HCT116 (cell line): ENCODE results near the gene GP1BB. TPM values are rescaled to one million over a fixed set of nuclear protein-coding genes. Genes with fewer than 3 reads are reported as not detected.

Source experiments
- ATAC-seq: fragments of 200-7000 bp; cut with Tn5 transposase; 2 replicates; pipeline ENCODE4 v1.9.1; 2020; ENCODE audit warnings: mild to moderate bottlenecking, moderate library complexity
- BruUV-seq: library from RNA; stranded (reverse); fragments of 400-500 nt; replicated peaks from 2 replicates; lab custom pipeline; 2021; lab: Mats Ljungman, UMichigan
- CTCF ChIA-PET: fragments of 300-600 bp; sonication (Branson Sonifier 250); formaldehyde crosslinking; loops from one replicate; lab custom pipeline; 2021; ENCODE audit warnings: antibody characterized with exemption; lab: Charles Lee
- POLR2A ChIA-PET: fragments of 300-600, 350-600 bp; sonication (Branson Sonifier 250); formaldehyde crosslinking; loops from one replicate; lab custom pipeline; 2021; ENCODE audit warnings: antibody characterized with exemption; lab: Charles Lee
- RAD21 ChIA-PET, 2 experiments: fragments of 300-600 bp; sonication (Branson Sonifier 250); formaldehyde crosslinking; loops; one replicate each; lab custom pipeline; 2023; ENCODE audit warnings: low total read pairs in 2 of 2; ENCODE audit not compliant: uncharacterized antibody in 2 of 2, unreplicated experiment in 2 of 2, low non-redundant PET in 1 of 2; lab: Charles Lee
- DNase-seq: peaks from one replicate; pipeline ENCODE4 v3.0.0-alpha.2; 2010; ENCODE audit warnings: low read depth, low spot score
- H2AFZ ChIP-seq: fragments of 200-600 bp; shearing (Covaris generic), sonication (generic); 2 replicates; pipeline ENCODE4 v1.6.1; 2017; ENCODE audit warnings: low read depth, mixed run types, mixed read lengths, antibody characterized with exemption, low read length; ENCODE audit not compliant: poor library complexity, severe bottlenecking
- H3K27ac ChIP-seq: 2 replicates; pipeline ENCODE4 v1.5.1; 2012; ENCODE audit warnings: low read depth, low read length
- H3K27me3 ChIP-seq: fragments of 200-600 bp; sonication (generic); 2 replicates; pipeline ENCODE4 v1.6.1; 2016; ENCODE audit warnings: mixed run types, low read length, mixed read lengths; ENCODE audit not compliant: insufficient read depth
- H3K36me3 ChIP-seq, 2 experiments: fragments of 200-500 bp in 1 of 2; fragments of 200-600 bp in 1 of 2; sonication (Bioruptor generic) in 1 of 2; sonication (generic) in 1 of 2; 2 replicates each; pipeline versions ENCODE4 v1.5.1 to v1.6.1; 2014 to 2016; ENCODE audit warnings: low read length in 2 of 2, inconsistent platforms in 1 of 2, mixed read lengths in 1 of 2, mixed run types in 1 of 2; ENCODE audit not compliant: insufficient read depth in 2 of 2, control insufficient read depth in 1 of 2
- H3K4me1 ChIP-seq, 2 experiments: fragments of 200-600 bp in 1 of 2; sonication (generic) in 1 of 2; 2 replicates each; pipeline versions ENCODE4 v1.5.1 to v1.6.1; 2012 to 2017; ENCODE audit warnings: low read length in 2 of 2, inconsistent platforms in 1 of 2, mild to moderate bottlenecking in 1 of 2, mixed read lengths in 1 of 2, mixed run types in 1 of 2, moderate library complexity in 1 of 2; ENCODE audit not compliant: insufficient read depth in 2 of 2, control insufficient read depth in 1 of 2
- H3K4me2 ChIP-seq: fragments of 200-600 bp; sonication (generic); 2 replicates; pipeline ENCODE4 v1.6.1; 2017; ENCODE audit warnings: mixed run types, low read length, mixed read lengths
- H3K4me3 ChIP-seq, 2 experiments: fragments of 200-600 bp in 1 of 2; sonication (generic) in 1 of 2; replicated peaks in 1 of 2; 2 replicates each; pipeline ENCODE4 v1.5.1; 2011 to 2016; ENCODE audit warnings: low read length in 2 of 2, control low read depth in 1 of 2, low read depth in 1 of 2, mild to moderate bottlenecking in 1 of 2, mixed read lengths in 1 of 2, mixed run types in 1 of 2
- H3K79me2 ChIP-seq: fragments of 200-600 bp; sonication (generic); 2 replicates; pipeline ENCODE4 v1.6.1; 2017; ENCODE audit warnings: mild to moderate bottlenecking, mixed run types, low read length, moderate library complexity, mixed read lengths; ENCODE audit not compliant: insufficient read depth
- H3K9ac ChIP-seq: fragments of 200-600 bp; sonication (generic); 2 replicates; pipeline ENCODE4 v1.6.1; 2016; ENCODE audit warnings: low read length, mixed read lengths
- H3K9me2 ChIP-seq: fragments of 200-600 bp; sonication (generic), shearing (Covaris generic); 2 replicates; pipeline ENCODE4 v1.6.1; 2017; ENCODE audit warnings: mixed run types, mild to moderate bottlenecking, moderate library complexity; ENCODE audit not compliant: insufficient read depth
- H3K9me3 ChIP-seq, 2 experiments: fragments of 200-500 bp in 1 of 2; fragments of 200-600 bp in 1 of 2; sonication (Bioruptor generic) in 1 of 2; sonication (generic) in 1 of 2; 2 replicates each; pipeline ENCODE4 v1.6.1; 2014 to 2017; ENCODE audit warnings: low read length in 2 of 2, mixed read lengths in 2 of 2, inconsistent platforms in 1 of 2, low read depth in 1 of 2, mild to moderate bottlenecking in 1 of 2, mixed run types in 1 of 2, moderate library complexity in 1 of 2; ENCODE audit not compliant: control insufficient read depth in 1 of 2, insufficient read depth in 1 of 2
- H4K20me1 ChIP-seq: fragments of 200-600 bp; sonication (generic), shearing (Covaris generic); 2 replicates; pipeline ENCODE4 v1.6.1; 2017; ENCODE audit warnings: mixed run types, mild to moderate bottlenecking, moderate library complexity; ENCODE audit not compliant: insufficient read depth
- FOSL1 ChIP-seq: IDR thresholded peaks from 2 replicates; pipeline ENCODE4 v1.6.1; 2012; ENCODE audit warnings: low read depth
- JUND ChIP-seq: IDR thresholded peaks from 2 replicates; pipeline ENCODE4 v1.6.1; 2012
- POLR2A ChIP-seq: IDR thresholded peaks from 2 replicates; pipeline ENCODE4 v1.7.0; 2011; ENCODE audit warnings: borderline replicate concordance; ENCODE audit not compliant: insufficient read depth, insufficient read length; ENCODE audit errors: extremely low read depth
- RAD21 ChIP-seq: IDR thresholded peaks from 2 replicates; pipeline ENCODE4 v1.6.1; 2012; ENCODE audit warnings: low read depth, mild to moderate bottlenecking
- SIN3A ChIP-seq: IDR thresholded peaks from 2 replicates; pipeline ENCODE4 v1.6.1; 2012; ENCODE audit warnings: low read depth
- TCF7L2 ChIP-seq: IDR thresholded peaks from 2 replicates; pipeline ENCODE4 v1.7.0; 2011; ENCODE audit warnings: borderline replicate concordance, inconsistent platforms; ENCODE audit not compliant: insufficient read depth, insufficient read length; ENCODE audit errors: extremely low read depth
- intact Hi-C: fragments of 100-400 bp; cut with micrococcal nuclease; formaldehyde crosslinking; loops from 2 replicates; pipeline ENCODE4 v1.10.0; 2022
- total RNA-seq: library from RNA; stranded (reverse); gene quantifications from one replicate; pipeline ENCODE4 v1.2.1, GENCODE V29; 2021; ENCODE audit not compliant: unreplicated experiment
- TF ChIP-seq, protein P1 (sequence below): IDR thresholded peaks from 2 replicates; pipeline ENCODE4 v1.6.1; 2011; ENCODE audit warnings: mild to moderate bottlenecking, low read length, moderate library complexity; ENCODE audit not compliant: insufficient replicate concordance; ENCODE audit errors: extremely low read depth

GP1BB gene
- total RNA-seq, 1 experiment from 2014 or later: 4.8 TPM

DNA sequence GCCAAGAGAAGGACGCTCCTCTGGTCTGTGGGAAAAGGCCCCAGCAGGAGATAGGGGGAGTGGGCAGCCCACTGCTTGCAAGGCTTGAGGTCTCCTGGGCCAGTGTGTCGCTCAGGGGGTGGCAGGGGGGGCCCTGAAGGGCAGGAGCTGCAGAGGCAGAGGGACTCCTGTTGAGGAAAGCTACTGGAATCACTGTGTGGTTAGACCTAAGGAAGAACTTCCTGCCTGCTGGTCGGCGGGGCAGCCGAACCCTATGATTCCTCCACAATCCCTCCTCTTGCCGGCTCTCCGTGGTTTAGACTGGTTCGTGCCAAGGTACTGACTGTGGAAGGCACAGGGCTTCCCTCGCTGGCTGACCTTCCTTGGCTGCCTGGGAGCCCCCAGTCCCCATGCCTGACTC is 6.2 kb downstream of the GP1BB start:
- Histone ChIP-seq H3K27ac (no peak overlapping the region), H2AFZ (no peak overlapping the region), H3K4me2 (no peak overlapping the region), H3K4me1 (peaks cover 0 to 12% of the 10 kb centered on the region in 2 experiments; a peak in 2 of 4 replicates), H3K27me3 (no peaks in the 10 kb centered on the region), H3K9ac (no peak overlapping the region), H3K36me3 (no peaks in the 10 kb centered on the region), H3K9me3 (no peaks in the 10 kb centered on the region), H3K9me2 (no peaks in the 10 kb centered on the region), H3K79me2 (no peaks in the 10 kb centered on the region), H3K4me3 (no peak overlapping the region), H4K20me1 (no peaks in the 10 kb centered on the region)
- TF ChIP-seq RAD21: no peak
- no peak for TF ChIP-seq JUND
- TF ChIP-seq TCF7L2: no peak
- no peak for TF ChIP-seq FOSL1
- TF ChIP-seq SIN3A: no peak
- no peak for TF ChIP-seq POLR2A
- TF ChIP-seq, protein P1, sequence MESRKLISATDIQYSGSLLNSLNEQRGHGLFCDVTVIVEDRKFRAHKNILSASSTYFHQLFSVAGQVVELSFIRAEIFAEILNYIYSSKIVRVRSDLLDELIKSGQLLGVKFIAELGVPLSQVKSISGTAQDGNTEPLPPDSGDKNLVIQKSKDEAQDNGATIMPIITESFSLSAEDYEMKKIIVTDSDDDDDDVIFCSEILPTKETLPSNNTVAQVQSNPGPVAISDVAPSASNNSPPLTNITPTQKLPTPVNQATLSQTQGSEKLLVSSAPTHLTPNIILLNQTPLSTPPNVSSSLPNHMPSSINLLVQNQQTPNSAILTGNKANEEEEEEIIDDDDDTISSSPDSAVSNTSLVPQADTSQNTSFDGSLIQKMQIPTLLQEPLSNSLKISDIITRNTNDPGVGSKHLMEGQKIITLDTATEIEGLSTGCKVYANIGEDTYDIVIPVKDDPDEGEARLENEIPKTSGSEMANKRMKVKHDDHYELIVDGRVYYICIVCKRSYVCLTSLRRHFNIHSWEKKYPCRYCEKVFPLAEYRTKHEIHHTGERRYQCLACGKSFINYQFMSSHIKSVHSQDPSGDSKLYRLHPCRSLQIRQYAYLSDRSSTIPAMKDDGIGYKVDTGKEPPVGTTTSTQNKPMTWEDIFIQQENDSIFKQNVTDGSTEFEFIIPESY: no peak
- ChIA-PET CTCF (interaction anchor here (1.2 to 3.9 kb wide), 3 partner anchors 28 to 183 kb away, joined by 5 to 123 read pairs (median 14); no protein-coding TSS in a partner anchor), POLR2A (interaction anchor here (1.6 kb wide), 1 partner anchor 181 kb away, joined by 8 read pairs; no protein-coding TSS in a partner anchor), RAD21 (interaction anchor here (0.6 to 2.3 kb wide), 4 partner anchors 137 to 181 kb away, joined by 3 to 43 read pairs (median 14); no protein-coding TSS in a partner anchor)
- no peak for DNase-seq
- intact Hi-C loops: no loop called here
- BruUV-seq: no TSS peak
- ATAC-seq: no peak
